GM12873 (cell line): ENCODE measurements around the gene SORT1.

Source experiments
- CTCF ChIP-seq: IDR thresholded peaks from 2 replicates; pipeline ENCODE4 v1.5.1; 2012; ENCODE audit warnings: low read depth, mild to moderate bottlenecking, moderate library complexity, low read length, control low read depth; ENCODE audit not compliant: insufficient read depth; ENCODE audit errors: missing control alignments

The SORT1 gene

GRCh38 chr1:109280862-109281261, 116.9 kb downstream of the SORT1 start:
- no peak for TF ChIP-seq CTCF

GRCh38 chr1:109279615-109280278, 118.0 kb downstream of the SORT1 start:
- TF ChIP-seq CTCF: no peak

GRCh38 chr1:109277434-109278204, 120.1 kb downstream of the SORT1 start:
- TF ChIP-seq CTCF: peak; percentile 100

GRCh38 chr1:109275706-109276345, 121.9 kb downstream of the SORT1 start:
- no peak for TF ChIP-seq CTCF

GRCh38 chr1:109274533-109275476, 122.9 kb downstream of the SORT1 start:
- no peak for TF ChIP-seq CTCF

- TF ChIP-seq CTCF: no peak
Measured at GRCh38 chr1:109273570-109274288, 124.0 kb downstream of the SORT1 start.
